NCI-H1417 (cell line): ENCODE data around the gene SCN1B.
A peak's percentile ranks its signal among the peaks of the same experiment; 100 is the strongest.

Experiments
- DNase-seq, 3 experiments: peaks; one replicate each; lab custom pipeline; 2025; lab: John Stamatoyannopoulos, UW

SCN1B gene

GRCh38 chr19:35074426-35075201, 44.3 kb downstream of the SCN1B start:
- no peak for DNase-seq

GRCh38 chr19:35075202-35076025, 45.1 kb downstream of the SCN1B start:
- no peak for DNase-seq

- DNase-seq: no peak
Observed at GRCh38 chr19:35076026-35076370, 45.7 kb downstream of the SCN1B start.

- no peak for DNase-seq
Observed at GRCh38 chr19:35076657-35077056, 46.4 kb downstream of the SCN1B start.

GRCh38 chr19:35077411-35078223, 47.3 kb downstream of the SCN1B start:
- no peak for DNase-seq

GRCh38 chr19:35079826-35080225, 49.6 kb downstream of the SCN1B start:
- no peak for DNase-seq

GRCh38 chr19:35080613-35081170, 50.4 kb downstream of the SCN1B start:
- DNase-seq: no peak

- no peak for DNase-seq
Observed at GRCh38 chr19:35081201-35081600, 50.9 kb downstream of the SCN1B start.

GRCh38 chr19:35083691-35084508, 53.6 kb downstream of the SCN1B start:
- no peak for DNase-seq

- no peak for DNase-seq
Observed at GRCh38 chr19:35084509-35084762, 54.2 kb downstream of the SCN1B start.

GRCh38 chr19:35085947-35086346, 55.7 kb downstream of the SCN1B start:
- DNase-seq: no peak

GRCh38 chr19:35086455-35086854, 56.2 kb downstream of the SCN1B start:
- no peak for DNase-seq

GRCh38 chr19:35087393-35087792, 57.1 kb downstream of the SCN1B start:
- peak in 1 of 3 experiments; percentile 1 for DNase-seq

GRCh38 chr19:35088131-35088913, 58.1 kb downstream of the SCN1B start:
- DNase-seq: no peak

GRCh38 chr19:35089554-35089953, 59.3 kb downstream of the SCN1B start:
- DNase-seq: no peak
